Measurements from ENCODE around the gene MGLL. TPM values are rescaled to one million over a fixed set of nuclear protein-coding genes. Genes with fewer than 3 reads are reported as not detected.

MGLL gene
- total RNA-seq, 1 experiment from 2014 or later, result 0.94 TPM

DNA sequence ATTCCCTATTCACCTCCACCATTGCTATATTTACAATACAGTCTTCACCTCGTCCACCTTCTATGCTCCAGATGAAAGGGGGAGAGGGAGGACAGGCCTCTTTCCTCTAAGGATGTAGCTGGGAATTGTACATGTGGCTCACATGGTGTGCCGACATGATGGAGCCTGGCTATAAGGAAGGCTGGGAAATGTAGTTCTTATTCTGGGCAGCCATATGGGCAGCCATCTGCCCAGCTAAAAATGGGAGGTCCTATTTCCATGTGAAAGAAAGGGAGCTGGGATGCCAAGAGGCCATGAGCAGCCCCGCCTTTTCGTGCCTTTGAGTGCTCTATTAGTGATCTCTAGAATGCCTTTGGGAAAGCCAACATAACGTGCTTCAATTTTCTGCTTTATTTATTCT, 27.1 kb upstream of the MGLL start:
- peak; percentile 55 for ATAC-seq
- Mint-ChIP-seq H3K36me3 (no peaks in the 10 kb centered on the region), H3K4me1 (peaks cover 37% of the 10 kb centered on the region), H3K27ac (no peak overlapping the region), H3K27me3 (ENCODE audit: low read depth) (peaks cover under 1% of the 10 kb centered on the region; the same call in 1 of the 2 replicates), H3K9me3 (no peaks in the 10 kb centered on the region), H3K4me3 (no peak overlapping the region)
- peak; percentile 63 for TF ChIP-seq USF2 (CRISPR knock-in tag; IDR thresholded peaks at IDR 0.05)
- no peak for TF ChIP-seq TEAD4 (CRISPR knock-in tag; IDR thresholded peaks at IDR 0.05)
- TF ChIP-seq ELF4 (CRISPR knock-in tag; IDR thresholded peaks at IDR 0.05; ENCODE audit: low read depth), result no peak
- no peak for TF ChIP-seq SOX15 (CRISPR knock-in tag; IDR thresholded peaks at IDR 0.05)
- peak; percentile 75; the same call in 1 of the 2 replicates for TF ChIP-seq USF1 (CRISPR knock-in tag; IDR thresholded peaks at IDR 0.05)
- no peak for TF ChIP-seq GRHL2 (CRISPR knock-in tag; IDR thresholded peaks at IDR 0.05; ENCODE audit: insufficient replicate concordance, severe bottlenecking)
- TF ChIP-seq MAX (CRISPR knock-in tag; IDR thresholded peaks at IDR 0.05), result peak; percentile 50; the same call in 1 of the 2 replicates
- TF ChIP-seq, protein P1, sequence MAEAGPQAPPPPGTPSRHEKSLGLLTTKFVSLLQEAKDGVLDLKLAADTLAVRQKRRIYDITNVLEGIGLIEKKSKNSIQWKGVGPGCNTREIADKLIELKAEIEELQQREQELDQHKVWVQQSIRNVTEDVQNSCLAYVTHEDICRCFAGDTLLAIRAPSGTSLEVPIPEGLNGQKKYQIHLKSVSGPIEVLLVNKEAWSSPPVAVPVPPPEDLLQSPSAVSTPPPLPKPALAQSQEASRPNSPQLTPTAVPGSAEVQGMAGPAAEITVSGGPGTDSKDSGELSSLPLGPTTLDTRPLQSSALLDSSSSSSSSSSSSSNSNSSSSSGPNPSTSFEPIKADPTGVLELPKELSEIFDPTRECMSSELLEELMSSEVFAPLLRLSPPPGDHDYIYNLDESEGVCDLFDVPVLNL (CRISPR knock-in tag; IDR thresholded peaks at IDR 0.05; ENCODE audit: borderline replicate concordance, low read depth), result no peak
- TF ChIP-seq KAT7 (CRISPR knock-in tag; IDR thresholded peaks at IDR 0.05; ENCODE audit: borderline replicate concordance), result no peak
- DNase-seq (ENCODE audit: low spot score), result peak; percentile 17
- POLR2A ChIA-PET, result interaction anchor here (0.6 kb wide), 2 partner anchors 12 to 1070 kb away, joined by 3 to 4 read pairs; no protein-coding TSS in a partner anchor
- CTCF ChIA-PET, result interaction anchor here (0.8 to 2.4 kb wide), 4 partner anchors 44 to 274 kb away, joined by 3 to 7 read pairs (median 4); no protein-coding TSS in a partner anchor

DNA sequence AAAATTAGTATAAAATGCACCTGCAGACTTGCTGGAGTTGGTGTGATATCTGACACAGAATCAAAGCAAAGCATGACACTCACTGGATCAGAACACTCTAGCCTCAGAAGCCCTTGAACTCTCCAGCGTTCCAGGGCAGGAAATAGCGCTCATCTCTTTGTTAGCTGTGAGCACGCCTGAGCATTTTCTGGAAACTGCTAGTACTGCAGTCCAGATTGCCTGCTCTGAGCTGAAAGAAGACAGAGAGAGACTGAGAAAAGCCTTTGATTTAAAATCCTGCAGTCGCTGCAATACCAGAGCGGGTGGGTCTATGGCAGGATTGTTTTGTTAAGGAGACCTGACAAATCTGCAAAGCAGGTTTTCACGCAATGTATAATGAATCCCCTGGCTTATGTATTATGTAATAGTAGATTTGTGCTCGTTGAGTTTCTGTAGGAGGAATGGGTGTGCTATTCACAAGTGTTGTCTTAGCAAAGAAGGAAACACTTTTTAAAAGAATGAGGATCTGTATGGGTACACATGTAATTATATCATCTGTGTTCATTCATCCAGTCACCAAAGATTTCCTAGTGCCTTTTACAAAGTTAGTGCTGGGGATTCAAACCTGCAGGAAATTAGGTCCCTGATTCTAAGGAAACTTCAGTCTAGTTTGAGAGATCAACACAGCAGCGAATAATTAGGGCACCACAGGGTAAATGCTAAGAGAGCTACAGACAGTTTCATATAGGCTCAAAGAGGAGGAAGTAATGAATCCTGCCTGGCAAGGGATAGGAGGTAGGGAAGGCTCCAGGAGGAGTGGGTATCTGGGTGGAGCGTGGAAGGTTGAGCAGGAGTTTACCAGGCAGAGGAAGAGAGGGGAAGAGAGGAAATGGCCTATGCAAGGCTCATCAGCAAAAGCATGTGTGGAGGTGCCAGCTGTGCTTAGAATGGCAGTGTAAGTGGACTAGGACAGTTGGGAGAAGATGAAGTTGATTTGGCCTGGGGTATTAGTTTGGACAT, 26.1 kb upstream of the MGLL start:
- ATAC-seq, result no peak

More for the DNA sequence above, 26.1 kb upstream of the MGLL start:
- no peaks in the 10 kb centered on the region for H3K36me3 Mint-ChIP-seq
- POLR2A ChIA-PET, result no interaction called here
- no peak overlapping the region for H3K27ac Mint-ChIP-seq
- CTCF ChIA-PET, result interaction anchor here (0.6 to 2.4 kb wide), 6 partner anchors 17 to 273 kb away, joined by 3 to 7 read pairs (median 4); no protein-coding TSS in a partner anchor
- H3K9me3 Mint-ChIP-seq, result no peaks in the 10 kb centered on the region
- no peak for DNase-seq (ENCODE audit: low spot score)
- TF ChIP-seq USF1 (CRISPR knock-in tag; IDR thresholded peaks at IDR 0.05) (no peak), MAX (CRISPR knock-in tag; IDR thresholded peaks at IDR 0.05) (no peak), USF2 (CRISPR knock-in tag; IDR thresholded peaks at IDR 0.05) (no peak)
- TF ChIP-seq, protein P2, sequence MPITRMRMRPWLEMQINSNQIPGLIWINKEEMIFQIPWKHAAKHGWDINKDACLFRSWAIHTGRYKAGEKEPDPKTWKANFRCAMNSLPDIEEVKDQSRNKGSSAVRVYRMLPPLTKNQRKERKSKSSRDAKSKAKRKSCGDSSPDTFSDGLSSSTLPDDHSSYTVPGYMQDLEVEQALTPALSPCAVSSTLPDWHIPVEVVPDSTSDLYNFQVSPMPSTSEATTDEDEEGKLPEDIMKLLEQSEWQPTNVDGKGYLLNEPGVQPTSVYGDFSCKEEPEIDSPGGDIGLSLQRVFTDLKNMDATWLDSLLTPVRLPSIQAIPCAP (CRISPR knock-in tag; IDR thresholded peaks at IDR 0.05), result no peak
- peaks cover 32% of the 10 kb centered on the region for H3K4me1 Mint-ChIP-seq
- no peak overlapping the region for H3K4me3 Mint-ChIP-seq
- H3K27me3 Mint-ChIP-seq (ENCODE audit: low read depth), result no peaks in the 10 kb centered on the region; the same call in 1 of the 2 replicates
